OCI-LY3 (cell line): ENCODE measurements around the gene MACROD1.

Experiments
- H2AFZ ChIP-seq: fragments of 200-600, 300-600 bp; shearing (Covaris generic); 2 replicates; pipeline ENCODE4 v1.6.0; 2014; ENCODE audit warnings: antibody characterized with exemption, low read depth, low read length
- H3K27ac ChIP-seq: fragments of 200-600, 300-600 bp; sonication (generic); 2 replicates; pipeline ENCODE4 v1.5.1; 2014; ENCODE audit warnings: mild to moderate bottlenecking, low read length, moderate library complexity, mixed read lengths
- H3K27me3 ChIP-seq: fragments of 200-600, 300-600 bp; sonication (generic); 2 replicates; pipeline ENCODE4 v1.6.1; 2014; ENCODE audit warnings: low read depth, low read length, mixed read lengths
- H3K36me3 ChIP-seq: fragments of 200-600, 300-600 bp; sonication (generic); replicated peaks from 2 replicates; pipeline ENCODE3; 2014; ENCODE audit warnings: low read depth, low read length, mixed read lengths
- H3K4me1 ChIP-seq: fragments of 300-600, 200-600 bp; sonication (generic); 2 replicates; pipeline ENCODE4 v1.6.1; 2014; ENCODE audit warnings: low read length, mixed read lengths
- H3K4me2 ChIP-seq: fragments of 200-600, 300-600 bp; sonication (generic); 2 replicates; pipeline ENCODE4 v1.6.1; 2014; ENCODE audit warnings: low read length, mixed read lengths
- H3K4me3 ChIP-seq: fragments of 300-600, 200-600 bp; sonication (generic); 2 replicates; pipeline ENCODE4 v1.5.1; 2014; ENCODE audit warnings: antibody characterized with exemption, mild to moderate bottlenecking, low read length, moderate library complexity
- H3K79me2 ChIP-seq: fragments of 300-600, 200-600 bp; shearing (Covaris generic); 2 replicates; pipeline ENCODE4 v1.6.1; 2014; ENCODE audit warnings: mild to moderate bottlenecking, low read length, mixed read lengths
- H3K9ac ChIP-seq: fragments of 300-600, 200-600 bp; shearing (Covaris generic); 2 replicates; pipeline ENCODE4 v1.6.0; 2014; ENCODE audit warnings: mild to moderate bottlenecking, low read length, moderate library complexity
- H3K9me3 ChIP-seq: fragments of 200-600, 300-600 bp; shearing (Covaris generic); 2 replicates; pipeline ENCODE4 v1.6.1; 2014; ENCODE audit warnings: low read length, mixed read lengths; ENCODE audit not compliant: insufficient read depth
- H4K20me1 ChIP-seq: fragments of 200-600, 300-600 bp; sonication (generic); 2 replicates; pipeline ENCODE4 v1.6.1; 2016; ENCODE audit warnings: low read length, mixed read lengths; ENCODE audit not compliant: insufficient read depth
- CTCF ChIP-seq: fragments of 200-600, 300-600 bp; sonication (generic); IDR thresholded peaks from 2 replicates; pipeline ENCODE4 v1.5.1; 2014; ENCODE audit warnings: antibody characterized with exemption, low read length, low read depth
- EZH2phosphoT487 ChIP-seq: fragments of 200-600 bp; shearing (Covaris generic); IDR thresholded peaks from 2 replicates; pipeline ENCODE4 v1.6.1; 2018; ENCODE audit warnings: antibody characterized with exemption, mixed run types, low read depth

The MACROD1 gene

GRCh38 chr11:64008283-64008913, 157.5 kb downstream of the MACROD1 start:
- H3K79me2 ChIP-seq: no peaks in the 10 kb centered on the region
- no peak overlapping the region for H3K4me3 ChIP-seq
- H3K36me3 ChIP-seq: no peaks in the 10 kb centered on the region
- no peak overlapping the region for H2AFZ ChIP-seq
- H3K9me3 ChIP-seq: peaks cover 6% of the 10 kb centered on the region; the same call in 1 of the 2 replicates
- TF ChIP-seq CTCF (no peak), EZH2phosphoT487 (no peak)
- no peak overlapping the region for H3K9ac ChIP-seq
- H4K20me1 ChIP-seq: no peaks in the 10 kb centered on the region
- H3K27me3 ChIP-seq: no peaks in the 10 kb centered on the region
- H3K27ac ChIP-seq: no peak overlapping the region
- peaks cover 3% of the 10 kb centered on the region; the same call in 1 of the 2 replicates for H3K4me1 ChIP-seq
- no peak overlapping the region for H3K4me2 ChIP-seq

GRCh38 chr11:64007629-64008282, 158.2 kb downstream of the MACROD1 start:
- Histone ChIP-seq H3K79me2 (no peaks in the 10 kb centered on the region), H3K9me3 (peaks cover 6% of the 10 kb centered on the region; the same call in 1 of the 2 replicates), H4K20me1 (no peaks in the 10 kb centered on the region), H3K27ac (no peak overlapping the region), H3K36me3 (no peaks in the 10 kb centered on the region), H3K4me1 (peaks cover 3% of the 10 kb centered on the region; the same call in 1 of the 2 replicates), H3K27me3 (no peaks in the 10 kb centered on the region), H3K9ac (no peak overlapping the region), H3K4me2 (no peak overlapping the region), H2AFZ (no peak overlapping the region), H3K4me3 (no peak overlapping the region)
- TF ChIP-seq CTCF (no peak), EZH2phosphoT487 (no peak)

GRCh38 chr11:64007160-64007628, 158.7 kb downstream of the MACROD1 start:
- H3K4me2 ChIP-seq: no peak overlapping the region
- H3K4me3 ChIP-seq: no peak overlapping the region

More at GRCh38 chr11:64007160-64007628, 158.7 kb downstream of the MACROD1 start:
- no peak overlapping the region for H2AFZ ChIP-seq
- H3K27me3 ChIP-seq: no peaks in the 10 kb centered on the region
- no peaks in the 10 kb centered on the region for H4K20me1 ChIP-seq
- no peaks in the 10 kb centered on the region for H3K36me3 ChIP-seq
- peaks cover 6% of the 10 kb centered on the region; the same call in 1 of the 2 replicates for H3K9me3 ChIP-seq
- H3K4me1 ChIP-seq: peaks cover 3% of the 10 kb centered on the region; the same call in 1 of the 2 replicates
- no peaks in the 10 kb centered on the region for H3K79me2 ChIP-seq
- H3K27ac ChIP-seq: no peak overlapping the region
- no peak overlapping the region for H3K9ac ChIP-seq
- TF ChIP-seq EZH2phosphoT487 (no peak), CTCF (no peak)
